Hepatocyte (in vitro differentiated cells): ENCODE data around the gene FGF7.
"Not testable (repeated sequence)": the region's sequence is repeated elsewhere in the genome, so short reads cannot be mapped to it uniquely, and the experiment has no call there.

Experiments used
- CTCF ChIP-seq: fragments of 200-600 bp; sonication (generic); IDR thresholded peaks from 2 replicates; pipeline ENCODE4 v1.5.1; 2016; ENCODE audit warnings: antibody characterized with exemption, mild to moderate bottlenecking; ENCODE audit not compliant: poor library complexity
- EZH2 ChIP-seq: fragments of 200-600 bp; sonication (generic); IDR thresholded peaks from 2 replicates; pipeline ENCODE4 v1.6.1; 2016; ENCODE audit warnings: antibody characterized with exemption, mild to moderate bottlenecking, borderline replicate concordance

DNA sequence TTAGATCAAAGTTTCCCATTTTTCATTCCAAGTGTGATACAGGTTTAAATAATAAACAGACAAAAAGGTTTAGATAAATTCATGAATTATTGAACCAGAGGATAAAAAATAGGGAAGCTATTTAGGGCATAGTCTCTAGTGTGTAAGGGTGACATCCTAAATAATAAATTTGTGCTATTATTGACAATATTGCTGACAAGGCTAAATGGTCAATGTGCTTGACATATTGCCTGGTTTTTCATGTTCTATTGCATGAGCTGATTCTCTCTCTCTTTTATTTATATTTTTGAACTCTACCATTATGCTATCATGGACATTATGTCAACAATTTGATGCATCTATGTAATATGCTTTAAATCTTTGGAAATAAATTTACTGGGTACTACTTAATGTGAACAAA, 55.9 kb downstream of the FGF7 start:
- not testable (repeated sequence) for TF ChIP-seq CTCF, EZH2
